ENCODE measurements around the gene PRKAR1B.

The PRKAR1B gene

DNA sequence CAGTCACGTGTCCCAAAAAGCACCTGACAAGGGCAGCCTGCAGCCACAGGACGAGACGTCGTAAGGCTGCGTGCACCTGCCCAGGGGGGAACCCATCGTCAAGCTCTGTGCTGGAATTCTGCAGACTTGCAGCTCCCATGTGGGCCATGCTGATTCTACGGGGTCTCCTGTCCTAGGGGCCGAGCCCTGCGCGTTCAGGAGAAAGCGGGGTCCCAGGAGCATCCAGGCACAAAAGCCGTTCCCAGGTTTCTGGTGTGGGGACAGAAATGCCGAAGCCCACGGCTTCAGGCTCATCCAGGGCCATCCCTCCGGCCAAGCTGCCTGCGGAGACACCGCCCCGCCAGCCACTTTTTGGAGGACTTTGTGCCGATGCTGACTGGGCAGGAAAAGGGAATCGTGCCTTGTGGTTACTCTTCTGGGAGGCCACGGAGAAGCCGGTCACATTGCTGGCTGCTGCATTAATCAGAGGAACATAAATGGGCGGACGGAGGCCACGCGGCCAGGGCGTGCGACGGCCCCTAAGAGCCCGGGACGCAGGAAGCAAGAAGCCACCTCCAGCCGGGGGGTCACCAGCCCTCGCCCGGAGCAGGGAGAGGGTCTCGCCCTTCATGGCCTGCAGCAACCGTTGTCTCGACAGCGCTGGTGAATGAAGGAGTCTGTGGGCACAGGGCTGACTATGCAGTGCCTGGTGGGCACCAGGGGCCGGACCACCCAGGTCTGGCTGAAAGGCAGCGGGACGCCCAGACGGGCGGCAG lies 144.8 kb downstream of the PRKAR1B start:
- Histone ChIP-seq H3K9me3 (replicated peaks; ENCODE audit: low read length) (no peaks in the 10 kb centered on the region), H3K4me2 (ENCODE audit: low read length) (no peak overlapping the region), H3K27me3 (ENCODE audit: control insufficient read depth, insufficient read depth, low read length) (no peaks in the 10 kb centered on the region), H3K4me3 (ENCODE audit: low read length) (no peak overlapping the region), H3K4me1 (ENCODE audit: control insufficient read depth, insufficient read depth, low read length) (peaks cover 4% of the 10 kb centered on the region), H3K9ac (ENCODE audit: low read depth, low read length) (no peak overlapping the region), H3K36me3 (ENCODE audit: insufficient read depth, low read length) (peaks cover 5% of the 10 kb centered on the region)

- Histone ChIP-seq H3K4me1 (ENCODE audit: control insufficient read depth, insufficient read depth, low read length) (peaks cover 14% of the 10 kb centered on the region), H3K9me3 (replicated peaks; ENCODE audit: low read length) (no peaks in the 10 kb centered on the region), H3K36me3 (ENCODE audit: insufficient read depth, low read length) (peaks cover 2% of the 10 kb centered on the region), H3K4me3 (ENCODE audit: low read length) (no peak overlapping the region), H3K9ac (ENCODE audit: low read depth, low read length) (no peak overlapping the region), H3K4me2 (ENCODE audit: low read length) (no peak overlapping the region), H3K27me3 (ENCODE audit: control insufficient read depth, insufficient read depth, low read length) (peaks cover 25% of the 10 kb centered on the region)
Observed at GRCh38 chr7:578386-578785, 148.7 kb downstream of the PRKAR1B start.

- Histone ChIP-seq H3K9ac (ENCODE audit: low read depth, low read length) (no peak overlapping the region), H3K36me3 (ENCODE audit: insufficient read depth, low read length) (peaks cover 2% of the 10 kb centered on the region), H3K4me3 (ENCODE audit: low read length) (no peak overlapping the region), H3K9me3 (replicated peaks; ENCODE audit: low read length) (no peaks in the 10 kb centered on the region), H3K4me1 (ENCODE audit: control insufficient read depth, insufficient read depth, low read length) (peaks cover 19% of the 10 kb centered on the region), H3K4me2 (ENCODE audit: low read length) (no peak overlapping the region), H3K27me3 (ENCODE audit: control insufficient read depth, insufficient read depth, low read length) (peaks cover 30% of the 10 kb centered on the region)
Observed at GRCh38 chr7:577741-578370, 149.2 kb downstream of the PRKAR1B start.

GRCh38 chr7:577278-577665 lies 149.8 kb downstream of the PRKAR1B start:
- peaks cover 25% of the 10 kb centered on the region for H3K4me1 ChIP-seq (ENCODE audit: control insufficient read depth, insufficient read depth, low read length)
- H3K4me2 ChIP-seq (ENCODE audit: low read length), result no peak overlapping the region
- peaks cover 36% of the 10 kb centered on the region for H3K27me3 ChIP-seq (ENCODE audit: control insufficient read depth, insufficient read depth, low read length)
- no peaks in the 10 kb centered on the region for H3K36me3 ChIP-seq (ENCODE audit: insufficient read depth, low read length)
- H3K9ac ChIP-seq (ENCODE audit: low read depth, low read length), result no peak overlapping the region
- H3K9me3 ChIP-seq (replicated peaks; ENCODE audit: low read length), result no peaks in the 10 kb centered on the region
- no peak overlapping the region for H3K4me3 ChIP-seq (ENCODE audit: low read length)

DNA sequence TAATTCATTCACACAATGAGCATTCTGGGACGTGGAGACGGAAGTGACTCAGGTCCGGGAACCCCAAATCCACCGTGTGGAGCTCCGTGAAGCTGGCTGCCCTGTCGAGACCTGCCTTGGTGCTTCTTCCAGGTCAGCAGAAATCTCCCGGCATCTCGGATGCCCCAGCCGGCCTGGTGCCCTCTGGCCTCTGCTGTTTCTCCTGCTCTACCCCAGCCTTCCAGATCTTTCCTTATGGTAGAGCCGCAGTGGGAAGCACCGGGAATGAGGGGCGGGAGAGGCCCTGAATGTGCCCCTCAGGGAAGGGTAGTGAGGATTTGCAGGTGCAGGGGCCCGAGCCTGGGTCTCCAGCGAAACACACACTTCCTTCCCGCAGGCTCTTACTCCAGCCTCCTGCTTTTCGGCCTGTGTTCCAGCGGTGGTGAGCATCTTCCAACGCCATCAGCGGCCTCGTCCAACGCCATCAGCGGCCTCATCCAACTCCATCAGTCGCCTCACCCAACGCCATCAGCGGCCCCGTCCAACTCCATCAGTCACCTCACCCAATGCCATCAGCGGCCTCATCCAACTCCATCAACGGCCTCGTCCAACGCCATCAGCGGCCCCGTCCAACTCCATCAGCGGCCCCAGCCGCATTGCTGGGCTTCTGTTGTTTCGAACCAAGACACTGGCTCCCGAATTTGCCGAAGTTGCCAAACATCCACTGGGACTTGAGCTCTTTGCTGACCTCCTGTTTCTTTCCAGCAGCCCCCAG lies 150.4 kb downstream of the PRKAR1B start:
- Histone ChIP-seq H3K4me3 (ENCODE audit: low read length) (no peak overlapping the region), H3K4me2 (ENCODE audit: low read length) (no peak overlapping the region), H3K9ac (ENCODE audit: low read depth, low read length) (no peak overlapping the region), H3K4me1 (ENCODE audit: control insufficient read depth, insufficient read depth, low read length) (peaks cover 30% of the 10 kb centered on the region), H3K36me3 (ENCODE audit: insufficient read depth, low read length) (no peaks in the 10 kb centered on the region), H3K9me3 (replicated peaks; ENCODE audit: low read length) (no peaks in the 10 kb centered on the region), H3K27me3 (ENCODE audit: control insufficient read depth, insufficient read depth, low read length) (peaks cover 42% of the 10 kb centered on the region)

GRCh38 chr7:575425-576366 lies 151.4 kb downstream of the PRKAR1B start:
- Histone ChIP-seq H3K36me3 (ENCODE audit: insufficient read depth, low read length) (no peaks in the 10 kb centered on the region), H3K9me3 (replicated peaks; ENCODE audit: low read length) (no peaks in the 10 kb centered on the region), H3K4me1 (ENCODE audit: control insufficient read depth, insufficient read depth, low read length) (peaks cover 37% of the 10 kb centered on the region), H3K4me3 (ENCODE audit: low read length) (no peak overlapping the region), H3K9ac (ENCODE audit: low read depth, low read length) (no peak overlapping the region), H3K27me3 (ENCODE audit: control insufficient read depth, insufficient read depth, low read length) (peaks cover 52% of the 10 kb centered on the region), H3K4me2 (ENCODE audit: low read length) (no peak overlapping the region)

DNA sequence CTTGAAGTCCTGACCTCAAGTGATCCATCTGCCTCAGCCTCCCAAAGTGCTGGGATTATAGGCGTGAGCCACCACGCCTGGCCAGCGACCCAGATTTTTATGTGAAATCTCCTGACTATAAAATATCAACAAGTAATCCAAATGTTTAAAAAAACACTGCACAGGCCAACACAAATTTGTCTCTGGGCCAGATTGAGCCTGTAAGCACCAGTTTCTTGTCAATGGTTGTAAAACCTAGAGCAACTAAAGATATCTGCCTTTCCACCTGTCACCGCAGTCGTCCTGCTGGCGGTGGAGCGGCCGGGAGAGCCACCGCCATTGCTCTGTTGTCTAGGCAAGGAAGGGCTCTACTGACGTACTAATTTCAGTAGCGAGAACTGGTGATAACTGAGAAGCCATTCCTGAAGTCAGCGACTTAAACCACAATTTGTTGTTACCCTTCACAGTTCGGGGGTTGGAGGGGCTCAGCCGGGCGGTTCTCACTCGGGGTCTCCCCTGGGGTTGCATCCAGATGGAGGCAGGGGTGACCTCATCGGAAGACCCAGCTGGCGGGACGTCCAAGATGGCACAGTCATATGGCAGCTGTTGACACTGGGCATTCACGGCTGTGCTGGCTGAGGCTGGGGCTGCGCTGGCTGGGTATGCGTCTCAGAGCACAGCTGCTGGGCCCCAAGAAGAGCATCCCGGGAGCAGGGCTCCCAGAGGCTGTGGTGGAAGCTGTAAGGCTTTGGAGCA lies 152.3 kb downstream of the PRKAR1B start:
- Histone ChIP-seq H3K4me1 (ENCODE audit: control insufficient read depth, insufficient read depth, low read length) (peaks cover 37% of the 10 kb centered on the region), H3K36me3 (ENCODE audit: insufficient read depth, low read length) (no peaks in the 10 kb centered on the region), H3K9ac (ENCODE audit: low read depth, low read length) (no peak overlapping the region), H3K9me3 (replicated peaks; ENCODE audit: low read length) (no peaks in the 10 kb centered on the region), H3K27me3 (ENCODE audit: control insufficient read depth, insufficient read depth, low read length) (peaks cover 58% of the 10 kb centered on the region), H3K4me2 (ENCODE audit: low read length) (no peak overlapping the region), H3K4me3 (ENCODE audit: low read length) (no peak overlapping the region)

DNA sequence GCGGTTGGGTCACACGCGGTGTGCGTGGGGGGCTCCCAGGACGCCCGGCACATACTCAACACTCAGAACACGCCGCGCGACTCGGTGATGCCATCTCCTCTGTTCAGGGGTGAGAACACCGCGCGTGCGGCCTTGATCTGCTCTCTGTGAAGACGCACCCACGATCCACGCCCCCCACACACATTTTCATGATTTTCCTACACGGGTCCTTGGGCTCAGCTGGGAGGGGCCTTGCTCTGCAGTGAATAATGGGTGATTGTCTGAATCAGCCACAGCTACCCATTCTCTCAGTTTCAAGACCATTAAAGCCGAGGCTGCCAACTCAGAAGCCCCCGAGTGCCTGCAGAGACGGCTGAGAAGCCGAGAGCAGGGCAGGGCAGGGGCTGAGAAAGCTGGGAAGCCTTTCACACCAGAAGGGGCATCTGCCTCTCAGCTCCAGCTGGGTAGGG lies 153.1 kb downstream of the PRKAR1B start:
- no peaks in the 10 kb centered on the region for H3K9me3 ChIP-seq (replicated peaks; ENCODE audit: low read length)
- peak overlapping the region; percentile 58 for H3K4me2 ChIP-seq (ENCODE audit: low read length)
- peaks cover 67% of the 10 kb centered on the region for H3K27me3 ChIP-seq (ENCODE audit: control insufficient read depth, insufficient read depth, low read length)
- peak overlapping the region; percentile 21 for H3K9ac ChIP-seq (ENCODE audit: low read depth, low read length)
- H3K36me3 ChIP-seq (ENCODE audit: insufficient read depth, low read length), result no peaks in the 10 kb centered on the region
- no peak overlapping the region for H3K4me3 ChIP-seq (ENCODE audit: low read length)
- H3K4me1 ChIP-seq (ENCODE audit: control insufficient read depth, insufficient read depth, low read length), result peaks cover 37% of the 10 kb centered on the region

DNA sequence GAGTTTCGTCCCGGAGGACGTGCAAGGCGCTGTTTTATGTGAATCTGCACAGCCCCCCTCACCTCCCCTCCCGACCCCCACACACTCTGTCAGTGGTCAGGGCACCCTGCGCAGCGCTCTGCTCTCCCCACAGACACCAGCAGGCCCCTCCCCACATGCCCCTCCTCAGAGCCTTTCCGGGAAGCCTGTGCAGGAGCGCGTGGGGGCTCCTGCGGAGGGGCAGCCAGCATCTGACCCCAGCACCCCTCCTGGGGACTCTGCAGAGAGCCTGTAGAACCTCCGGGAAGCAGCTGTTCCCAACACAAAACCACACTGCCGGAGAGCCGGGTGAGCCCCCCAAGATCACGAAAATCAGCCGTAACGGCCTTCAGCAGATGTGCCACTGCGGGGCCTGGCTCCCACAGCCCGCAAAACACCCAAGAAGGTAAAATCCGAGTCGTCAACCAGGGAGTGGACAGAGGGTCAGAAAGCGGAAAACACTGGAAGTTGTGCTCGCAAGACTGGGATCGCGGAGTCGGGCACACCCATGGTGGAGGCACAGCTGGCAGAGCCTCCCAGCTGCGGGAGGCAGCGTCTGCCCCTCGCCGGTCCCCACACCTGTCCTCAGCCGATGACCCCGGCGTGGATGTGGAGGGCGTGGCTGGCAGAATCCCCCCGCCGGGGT lies 153.7 kb downstream of the PRKAR1B start:
- H3K27me3 ChIP-seq (ENCODE audit: control insufficient read depth, insufficient read depth, low read length), result peaks cover 67% of the 10 kb centered on the region
- no peaks in the 10 kb centered on the region for H3K9me3 ChIP-seq (replicated peaks; ENCODE audit: low read length)
- H3K4me1 ChIP-seq (ENCODE audit: control insufficient read depth, insufficient read depth, low read length), result peaks cover 38% of the 10 kb centered on the region
- no peak overlapping the region for H3K9ac ChIP-seq (ENCODE audit: low read depth, low read length)
- peak overlapping the region; percentile 58 for H3K4me2 ChIP-seq (ENCODE audit: low read length)
- H3K4me3 ChIP-seq (ENCODE audit: low read length), result no peak overlapping the region
- no peaks in the 10 kb centered on the region for H3K36me3 ChIP-seq (ENCODE audit: insufficient read depth, low read length)
